Erythroblast (primary cell): ENCODE results near the gene FSIP2.
"Not testable (repeated sequence)": the region's sequence is repeated elsewhere in the genome, so short reads cannot be mapped to it uniquely, and the experiment has no call there.

Source experiments
- DNase-seq, 2 experiments: peaks; one replicate each; lab custom pipeline; 2025; lab: John Stamatoyannopoulos, UW
- GATA1 ChIP-seq: IDR thresholded peaks from 2 replicates; pipeline ENCODE4 v1.6.1; 2011; ENCODE audit warnings: low read depth, mild to moderate bottlenecking, control low read depth, low read length, moderate library complexity
- POLR2A ChIP-seq: IDR thresholded peaks from 2 replicates; pipeline ENCODE4 v1.6.1; 2011; ENCODE audit warnings: mild to moderate bottlenecking, low read length

Gene FSIP2

GRCh38 chr2:185825557-185825956, 87.0 kb downstream of the FSIP2 start:
- no peak for DNase-seq

GRCh38 chr2:185828326-185828725, 89.7 kb downstream of the FSIP2 start:
- no peak for DNase-seq
- no peak for TF ChIP-seq POLR2A
- no peak for TF ChIP-seq GATA1

More at GRCh38 chr2:185825557-185825956, 87.0 kb downstream of the FSIP2 start:
- TF ChIP-seq GATA1 (no peak), POLR2A (no peak)

- TF ChIP-seq GATA1 = no peak
- no peak for TF ChIP-seq POLR2A
- DNase-seq = no peak
Observed at GRCh38 chr2:185833864-185834263, 95.3 kb downstream of the FSIP2 start.

GRCh38 chr2:185835974-185836373, 97.4 kb downstream of the FSIP2 start:
- DNase-seq = no peak

GRCh38 chr2:185854885-185855284, 116.3 kb downstream of the FSIP2 start:
- DNase-seq = no peak
- no peak for TF ChIP-seq POLR2A
- TF ChIP-seq GATA1 = no peak

More at GRCh38 chr2:185835974-185836373, 97.4 kb downstream of the FSIP2 start:
- TF ChIP-seq GATA1 (no peak), POLR2A (no peak)

- no peak for TF ChIP-seq POLR2A
- TF ChIP-seq GATA1 = no peak
- no peak for DNase-seq
Observed at GRCh38 chr2:185857691-185858090, 119.1 kb downstream of the FSIP2 start.

GRCh38 chr2:185859506-185859905, 120.9 kb downstream of the FSIP2 start:
- DNase-seq = no peak

GRCh38 chr2:185860321-185860720, 121.7 kb downstream of the FSIP2 start:
- TF ChIP-seq POLR2A = no peak
- TF ChIP-seq GATA1 = no peak
- DNase-seq = no peak

More at GRCh38 chr2:185859506-185859905, 120.9 kb downstream of the FSIP2 start:
- TF ChIP-seq POLR2A (no peak), GATA1 (no peak)

- no peak for TF ChIP-seq GATA1
- TF ChIP-seq POLR2A = no peak
- DNase-seq = no peak
Observed at GRCh38 chr2:185862657-185863398, 124.2 kb downstream of the FSIP2 start.

- DNase-seq = not testable (repeated sequence)
Observed at GRCh38 chr2:185864468-185865260, 126.1 kb downstream of the FSIP2 start.

- TF ChIP-seq POLR2A = no peak
- no peak for TF ChIP-seq GATA1
- DNase-seq = no peak
Observed at GRCh38 chr2:185875136-185875931, 136.7 kb downstream of the FSIP2 start.

GRCh38 chr2:185876234-185876633, 137.6 kb downstream of the FSIP2 start:
- TF ChIP-seq POLR2A (no peak), GATA1 (no peak)
- no peak for DNase-seq

- no peak for DNase-seq
- TF ChIP-seq GATA1 (no peak), POLR2A (no peak)
Observed at GRCh38 chr2:185880396-185880795, 141.8 kb downstream of the FSIP2 start.
